ENCODE results near the gene ACAD11.

- TF ChIP-seq CTCF (conservative IDR thresholded peaks at IDR 0.05 in 1 of 2, IDR thresholded peaks at IDR 0.05 in 1 of 2; ENCODE audit: extremely low read depth in 1 of 2, insufficient read depth in 1 of 2, low read depth in 1 of 2, low read length in 2 of 2), result no peak
- no peak for TF ChIP-seq EZH2 (IDR thresholded peaks at IDR 0.05; ENCODE audit: borderline replicate concordance, low read length)
Observed at GRCh38 chr3:132624790-132625189, 34.8 kb downstream of the ACAD11 start.

Measured in mammary epithelial cell (primary cell).